Left cardiac atrium (tissue), 4 donors: ENCODE data around the gene MYO5C. TPM values are rescaled to one million over a fixed set of nuclear protein-coding genes. Genes with fewer than 3 reads are reported as not detected.
A peak's percentile ranks its signal among the peaks of the same experiment; 100 is the strongest.
"Not testable (repeated sequence)": the region's sequence is repeated elsewhere in the genome, so short reads cannot be mapped to it uniquely, and the experiment has no call there.

Source experiments
- ATAC-seq, 2 donors: fragments of 200-7000 bp; cut with Tn5 transposase; one replicate each; pipeline ENCODE4 v1.9.1; 2020; ENCODE audit warnings: mild to moderate bottlenecking in 2 of 2, moderate library complexity in 2 of 2
- DNase-seq: peaks from one replicate; pipeline ENCODE4 v3.0.0-alpha.2; 2020
- intact Hi-C, 2 donors: fragments of 100-400 bp; cut with DNase I; formaldehyde crosslinking; loops; one replicate each; pipeline versions ENCODE4 v1.14.1 to v1.15.1; 2022 to 2023
- total RNA-seq, 2 donors: library from RNA; stranded (reverse); fragmentation: NEBNext Ultra II Directional; extraction: Animal tissue kit (Norgen Biotek cat#: 25700); gene quantifications; one replicate each; pipeline ENCODE4 v1.2.1, GENCODE V29; 2021
- donor health status: DM: no; HTN: yes; CAD: no.
- donor health status: DM: no; HTN: yes; CAD: no; lungs with severe emphysema.
- donor health status: DM: yes; HTN: yes; CAD: no.
- donor health status: Dilated cardiomyopathy.

Gene MYO5C
- total RNA-seq, 2 donors from 2014 or later: 8.2 to 17.1 TPM

- peak; percentile 44 to 55 for ATAC-seq
- DNase-seq: no peak
- intact Hi-C loops: no loop called here
These were observed 108.7 kb downstream of the MYO5C start for GRCh38 chr15:52186651-52187486.

- intact Hi-C loops: loop anchor here in 1 of 2 donors (2.0 kb wide), 1 partner anchor 48 kb away; no protein-coding TSS in a partner anchor
- ATAC-seq (peak; percentile 64 to 69), DNase-seq (peak; percentile 37)
These were observed 110.4 kb downstream of the MYO5C start for GRCh38 chr15:52185151-52185561.

- intact Hi-C loops: loop anchor here in 1 of 2 donors (2.0 kb wide), 1 partner anchor 48 kb away; no protein-coding TSS in a partner anchor
These were observed 110.9 kb downstream of the MYO5C start for GRCh38 chr15:52184721-52185120.

GRCh38 chr15:52183562-52184173 lies 111.9 kb downstream of the MYO5C start:
- DNase-seq (no peak), ATAC-seq (no peak)
- intact Hi-C loops: loop anchor here in 1 of 2 donors (2.0 kb wide), 2 partner anchors 43 to 49 kb away; no protein-coding TSS in a partner anchor

More at GRCh38 chr15:52184721-52185120, 110.9 kb downstream of the MYO5C start:
- ATAC-seq (no peak), DNase-seq (no peak)

- intact Hi-C loops: loop anchor here in 1 of 2 donors (2.0 kb wide), 1 partner anchor 45 kb away; no protein-coding TSS in a partner anchor
- no peak for ATAC-seq
These were observed 113.4 kb downstream of the MYO5C start for GRCh38 chr15:52181938-52182780.

GRCh38 chr15:52180851-52181450 lies 114.7 kb downstream of the MYO5C start:
- intact Hi-C loops: no loop called here
- DNase-seq (no peak), ATAC-seq (no peak)

More at GRCh38 chr15:52181938-52182780, 113.4 kb downstream of the MYO5C start:
- DNase-seq: no peak

GRCh38 chr15:52180196-52180835 lies 115.3 kb downstream of the MYO5C start:
- DNase-seq (peak; percentile 28), ATAC-seq (peak; percentile 6 to 31)
- intact Hi-C loops: no loop called here

GRCh38 chr15:52179278-52180195 lies 116.1 kb downstream of the MYO5C start:
- intact Hi-C loops: no loop called here
- DNase-seq (peak; percentile 85), ATAC-seq (peak; percentile 91 to 94)

GRCh38 chr15:52178765-52179164 lies 116.8 kb downstream of the MYO5C start:
- no peak for ATAC-seq
- intact Hi-C loops: no loop called here
- no peak for DNase-seq

GRCh38 chr15:52172869-52173268 lies 122.7 kb downstream of the MYO5C start:
- ATAC-seq: no peak
- no peak for DNase-seq

GRCh38 chr15:52171807-52172206 lies 123.8 kb downstream of the MYO5C start:
- ATAC-seq (peak in 1 of 2 donors; percentile 32), DNase-seq (no peak)
- intact Hi-C loops: no loop called here

More at GRCh38 chr15:52172869-52173268, 122.7 kb downstream of the MYO5C start:
- intact Hi-C loops: no loop called here

- peak in 1 of 2 donors; percentile 43 for ATAC-seq
- no peak for DNase-seq
These were observed 124.2 kb downstream of the MYO5C start for GRCh38 chr15:52171386-52171785.

GRCh38 chr15:52170199-52170598 lies 125.4 kb downstream of the MYO5C start:
- ATAC-seq, intact Hi-C loops, DNase-seq: not testable (repeated sequence)

More at GRCh38 chr15:52171386-52171785, 124.2 kb downstream of the MYO5C start:
- intact Hi-C loops: no loop called here

- ATAC-seq, intact Hi-C loops, DNase-seq: not testable (repeated sequence)
These were observed 130.0 kb downstream of the MYO5C start for GRCh38 chr15:52165494-52166131.

GRCh38 chr15:52164631-52165265 lies 130.9 kb downstream of the MYO5C start:
- DNase-seq: no peak
- intact Hi-C loops: no loop called here

More at GRCh38 chr15:52164631-52165265, 130.9 kb downstream of the MYO5C start:
- no peak for ATAC-seq
